HepG2 (cell line): ENCODE results near the gene RPL41. TPM values are rescaled to one million over a fixed set of nuclear protein-coding genes. Genes with fewer than 3 reads are reported as not detected.

ENCODE experiments used
- PHF8 ChIP-seq: sonication (generic); formaldehyde crosslinking; IDR thresholded peaks from 2 replicates; pipeline ENCODE4 v1.5.0; 2020; ENCODE audit warnings: missing genetic modification reagents
- ZNF747 ChIP-seq: sonication (generic); formaldehyde crosslinking; IDR thresholded peaks from 2 replicates; pipeline ENCODE4 v1.8.1; 2023; ENCODE audit warnings: missing genetic modification reagents, mild to moderate bottlenecking, borderline replicate concordance
- polyA plus RNA-seq, 8 experiments: library from polyadenylated mRNA; depleted of rRNA in 3 of 8; stranded (reverse) in 7 of 8; unstranded in 1 of 8; fragments of >200 nt; fragmentation: Illumina TruSeq in 4 of 8; extraction: Trizol in 4 of 8; gene quantifications; 2 replicates each; pipeline versions ENCODE4 v1.2.1 to v1.2.3, GENCODE V29; 2011 to 2016; ENCODE audit warnings: low read depth in 4 of 8, missing spikeins in 1 of 8, mixed read lengths in 1 of 8; ENCODE audit not compliant: insufficient read depth in 1 of 8
- total RNA-seq, 5 experiments: library from RNA; depleted of rRNA; stranded (reverse); fragments of >200 nt; fragmentation: Illumina TruSeq; extraction: Trizol; gene quantifications; 2 replicates each; pipeline ENCODE4 v1.2.3, GENCODE V29; 2016; ENCODE audit warnings: low read depth in 1 of 5
- TF ChIP-seq, protein P1 (sequence below): sonication (generic); formaldehyde crosslinking; IDR thresholded peaks from 2 replicates; pipeline ENCODE4 v1.4.0; 2020; ENCODE audit warnings: missing genetic modification reagents, borderline replicate concordance
- TF ChIP-seq, protein P2 (sequence below): IDR thresholded peaks from 2 replicates; pipeline ENCODE4 v1.4.0; 2020; ENCODE audit warnings: mild to moderate bottlenecking, missing genetic modification reagents
- TF ChIP-seq, protein P3 (sequence below): sonication (generic); formaldehyde crosslinking; IDR thresholded peaks from 2 replicates; pipeline ENCODE4 v1.9.0; 2021; ENCODE audit warnings: missing genetic modification reagents, borderline replicate concordance
- TF ChIP-seq, protein P4 (sequence below): sonication (generic); formaldehyde crosslinking; IDR thresholded peaks from 2 replicates; pipeline ENCODE4 v1.4.0; 2020; ENCODE audit warnings: mild to moderate bottlenecking, missing genetic modification reagents, borderline replicate concordance

Gene RPL41
- total and polyA plus RNA-seq, 2 of the 13 experiments (the other 11 are each of a cell fraction or from before 2014, with no cell fraction given), result 4,012 to 7,670 TPM

DNA sequence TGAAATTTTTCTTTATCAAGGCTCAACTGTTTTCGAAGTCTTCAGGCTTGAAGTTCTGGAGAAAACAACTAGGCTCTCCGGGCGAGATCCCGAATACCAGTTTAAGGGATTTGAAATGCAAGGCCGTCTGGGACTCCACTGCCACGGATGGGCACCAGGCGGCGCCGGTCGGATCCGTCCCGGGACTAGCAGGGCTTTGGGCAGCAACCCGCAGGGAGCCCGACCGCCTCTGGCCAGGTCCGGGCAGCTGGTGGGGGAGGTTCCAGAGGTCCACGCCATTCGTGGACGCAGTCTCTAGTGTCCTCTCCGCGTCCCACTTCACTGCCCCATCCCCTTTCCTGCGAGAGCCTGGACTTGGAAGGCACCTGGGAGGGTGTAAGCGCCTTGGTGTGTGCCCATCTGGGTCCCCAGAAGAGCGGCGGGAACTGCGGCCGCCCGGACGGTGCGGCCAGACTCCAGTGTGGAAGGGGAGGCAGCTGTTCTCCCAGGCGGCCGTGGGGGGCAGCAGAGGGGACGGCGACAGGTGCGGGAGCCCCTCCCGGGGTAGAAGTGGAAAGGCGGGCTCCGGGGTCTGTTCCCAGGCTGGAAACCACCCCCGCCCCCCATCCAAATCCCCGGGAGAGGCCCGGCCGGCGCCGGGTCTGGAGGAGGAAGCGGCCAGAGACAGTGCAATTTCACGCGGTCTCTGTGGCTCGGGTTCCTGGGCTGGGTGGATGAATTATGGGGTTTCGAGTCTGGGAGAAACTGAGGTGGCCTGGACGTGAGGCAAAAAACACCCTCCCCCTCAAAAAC lies 37.3 kb upstream of the RPL41 start (continued):
- TF ChIP-seq, protein P1, sequence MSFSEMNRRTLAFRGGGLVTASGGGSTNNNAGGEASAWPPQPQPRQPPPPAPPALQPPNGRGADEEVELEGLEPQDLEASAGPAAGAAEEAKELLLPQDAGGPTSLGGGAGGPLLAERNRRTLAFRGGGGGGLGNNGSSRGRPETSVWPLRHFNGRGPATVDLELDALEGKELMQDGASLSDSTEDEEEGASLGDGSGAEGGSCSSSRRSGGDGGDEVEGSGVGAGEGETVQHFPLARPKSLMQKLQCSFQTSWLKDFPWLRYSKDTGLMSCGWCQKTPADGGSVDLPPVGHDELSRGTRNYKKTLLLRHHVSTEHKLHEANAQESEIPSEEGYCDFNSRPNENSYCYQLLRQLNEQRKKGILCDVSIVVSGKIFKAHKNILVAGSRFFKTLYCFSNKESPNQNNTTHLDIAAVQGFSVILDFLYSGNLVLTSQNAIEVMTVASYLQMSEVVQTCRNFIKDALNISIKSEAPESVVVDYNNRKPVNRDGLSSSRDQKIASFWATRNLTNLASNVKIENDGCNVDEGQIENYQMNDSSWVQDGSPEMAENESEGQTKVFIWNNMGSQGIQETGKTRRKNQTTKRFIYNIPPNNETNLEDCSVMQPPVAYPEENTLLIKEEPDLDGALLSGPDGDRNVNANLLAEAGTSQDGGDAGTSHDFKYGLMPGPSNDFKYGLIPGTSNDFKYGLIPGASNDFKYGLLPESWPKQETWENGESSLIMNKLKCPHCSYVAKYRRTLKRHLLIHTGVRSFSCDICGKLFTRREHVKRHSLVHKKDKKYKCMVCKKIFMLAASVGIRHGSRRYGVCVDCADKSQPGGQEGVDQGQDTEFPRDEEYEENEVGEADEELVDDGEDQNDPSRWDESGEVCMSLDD (CRISPR knock-in tag), result no peak
- TF ChIP-seq PHF8 (CRISPR knock-in tag) (peak; percentile 78), ZNF747 (no peak)
- TF ChIP-seq, protein P2, sequence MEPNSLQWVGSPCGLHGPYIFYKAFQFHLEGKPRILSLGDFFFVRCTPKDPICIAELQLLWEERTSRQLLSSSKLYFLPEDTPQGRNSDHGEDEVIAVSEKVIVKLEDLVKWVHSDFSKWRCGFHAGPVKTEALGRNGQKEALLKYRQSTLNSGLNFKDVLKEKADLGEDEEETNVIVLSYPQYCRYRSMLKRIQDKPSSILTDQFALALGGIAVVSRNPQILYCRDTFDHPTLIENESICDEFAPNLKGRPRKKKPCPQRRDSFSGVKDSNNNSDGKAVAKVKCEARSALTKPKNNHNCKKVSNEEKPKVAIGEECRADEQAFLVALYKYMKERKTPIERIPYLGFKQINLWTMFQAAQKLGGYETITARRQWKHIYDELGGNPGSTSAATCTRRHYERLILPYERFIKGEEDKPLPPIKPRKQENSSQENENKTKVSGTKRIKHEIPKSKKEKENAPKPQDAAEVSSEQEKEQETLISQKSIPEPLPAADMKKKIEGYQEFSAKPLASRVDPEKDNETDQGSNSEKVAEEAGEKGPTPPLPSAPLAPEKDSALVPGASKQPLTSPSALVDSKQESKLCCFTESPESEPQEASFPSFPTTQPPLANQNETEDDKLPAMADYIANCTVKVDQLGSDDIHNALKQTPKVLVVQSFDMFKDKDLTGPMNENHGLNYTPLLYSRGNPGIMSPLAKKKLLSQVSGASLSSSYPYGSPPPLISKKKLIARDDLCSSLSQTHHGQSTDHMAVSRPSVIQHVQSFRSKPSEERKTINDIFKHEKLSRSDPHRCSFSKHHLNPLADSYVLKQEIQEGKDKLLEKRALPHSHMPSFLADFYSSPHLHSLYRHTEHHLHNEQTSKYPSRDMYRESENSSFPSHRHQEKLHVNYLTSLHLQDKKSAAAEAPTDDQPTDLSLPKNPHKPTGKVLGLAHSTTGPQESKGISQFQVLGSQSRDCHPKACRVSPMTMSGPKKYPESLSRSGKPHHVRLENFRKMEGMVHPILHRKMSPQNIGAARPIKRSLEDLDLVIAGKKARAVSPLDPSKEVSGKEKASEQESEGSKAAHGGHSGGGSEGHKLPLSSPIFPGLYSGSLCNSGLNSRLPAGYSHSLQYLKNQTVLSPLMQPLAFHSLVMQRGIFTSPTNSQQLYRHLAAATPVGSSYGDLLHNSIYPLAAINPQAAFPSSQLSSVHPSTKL (CRISPR knock-in tag), result peak; percentile 53; the same call in 1 of the 2 replicates
- TF ChIP-seq, protein P3, sequence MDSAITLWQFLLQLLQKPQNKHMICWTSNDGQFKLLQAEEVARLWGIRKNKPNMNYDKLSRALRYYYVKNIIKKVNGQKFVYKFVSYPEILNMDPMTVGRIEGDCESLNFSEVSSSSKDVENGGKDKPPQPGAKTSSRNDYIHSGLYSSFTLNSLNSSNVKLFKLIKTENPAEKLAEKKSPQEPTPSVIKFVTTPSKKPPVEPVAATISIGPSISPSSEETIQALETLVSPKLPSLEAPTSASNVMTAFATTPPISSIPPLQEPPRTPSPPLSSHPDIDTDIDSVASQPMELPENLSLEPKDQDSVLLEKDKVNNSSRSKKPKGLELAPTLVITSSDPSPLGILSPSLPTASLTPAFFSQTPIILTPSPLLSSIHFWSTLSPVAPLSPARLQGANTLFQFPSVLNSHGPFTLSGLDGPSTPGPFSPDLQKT (CRISPR knock-in tag), result no peak
- TF ChIP-seq, protein P4, sequence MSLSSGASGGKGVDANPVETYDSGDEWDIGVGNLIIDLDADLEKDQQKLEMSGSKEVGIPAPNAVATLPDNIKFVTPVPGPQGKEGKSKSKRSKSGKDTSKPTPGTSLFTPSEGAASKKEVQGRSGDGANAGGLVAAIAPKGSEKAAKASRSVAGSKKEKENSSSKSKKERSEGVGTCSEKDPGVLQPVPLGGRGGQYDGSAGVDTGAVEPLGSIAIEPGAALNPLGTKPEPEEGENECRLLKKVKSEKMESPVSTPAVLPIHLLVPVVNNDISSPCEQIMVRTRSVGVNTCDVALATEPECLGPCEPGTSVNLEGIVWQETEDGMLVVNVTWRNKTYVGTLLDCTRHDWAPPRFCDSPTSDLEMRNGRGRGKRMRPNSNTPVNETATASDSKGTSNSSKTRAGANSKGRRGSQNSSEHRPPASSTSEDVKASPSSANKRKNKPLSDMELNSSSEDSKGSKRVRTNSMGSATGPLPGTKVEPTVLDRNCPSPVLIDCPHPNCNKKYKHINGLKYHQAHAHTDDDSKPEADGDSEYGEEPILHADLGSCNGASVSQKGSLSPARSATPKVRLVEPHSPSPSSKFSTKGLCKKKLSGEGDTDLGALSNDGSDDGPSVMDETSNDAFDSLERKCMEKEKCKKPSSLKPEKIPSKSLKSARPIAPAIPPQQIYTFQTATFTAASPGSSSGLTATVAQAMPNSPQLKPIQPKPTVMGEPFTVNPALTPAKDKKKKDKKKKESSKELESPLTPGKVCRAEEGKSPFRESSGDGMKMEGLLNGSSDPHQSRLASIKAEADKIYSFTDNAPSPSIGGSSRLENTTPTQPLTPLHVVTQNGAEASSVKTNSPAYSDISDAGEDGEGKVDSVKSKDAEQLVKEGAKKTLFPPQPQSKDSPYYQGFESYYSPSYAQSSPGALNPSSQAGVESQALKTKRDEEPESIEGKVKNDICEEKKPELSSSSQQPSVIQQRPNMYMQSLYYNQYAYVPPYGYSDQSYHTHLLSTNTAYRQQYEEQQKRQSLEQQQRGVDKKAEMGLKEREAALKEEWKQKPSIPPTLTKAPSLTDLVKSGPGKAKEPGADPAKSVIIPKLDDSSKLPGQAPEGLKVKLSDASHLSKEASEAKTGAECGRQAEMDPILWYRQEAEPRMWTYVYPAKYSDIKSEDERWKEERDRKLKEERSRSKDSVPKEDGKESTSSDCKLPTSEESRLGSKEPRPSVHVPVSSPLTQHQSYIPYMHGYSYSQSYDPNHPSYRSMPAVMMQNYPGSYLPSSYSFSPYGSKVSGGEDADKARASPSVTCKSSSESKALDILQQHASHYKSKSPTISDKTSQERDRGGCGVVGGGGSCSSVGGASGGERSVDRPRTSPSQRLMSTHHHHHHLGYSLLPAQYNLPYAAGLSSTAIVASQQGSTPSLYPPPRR (CRISPR knock-in tag), result no peak; the same call in 1 of the 2 replicates
